CD4-positive, alpha-beta T cell (primary cell): Measurements from ENCODE around the gene ARL4D. TPM values are rescaled to one million over a fixed set of nuclear protein-coding genes. Genes with fewer than 3 reads are reported as not detected.

Source experiments
- ATAC-seq: fragments of 200-7000 bp; cut with Tn5 transposase; one replicate; pipeline ENCODE4 v1.10.0; 2022; ENCODE audit warnings: mild to moderate bottlenecking; ENCODE audit not compliant: poor library complexity
- CTCF ChIA-PET: fragments of 350-600 bp; sonication (Branson Sonifier 250); formaldehyde crosslinking; loops from one replicate; lab custom pipeline; 2021; ENCODE audit warnings: antibody characterized with exemption, inconsistent platforms; lab: Charles Lee
- POLR2A ChIA-PET: fragments of 350-600 bp; sonication (Branson Sonifier 250); formaldehyde crosslinking; loops from one replicate; lab custom pipeline; 2021; ENCODE audit warnings: antibody characterized with exemption, inconsistent platforms; lab: Charles Lee
- DNase-seq, 14 experiments: peaks; one replicate each; pipeline ENCODE4 v3.0.0-alpha.2; 2013 to 2020; ENCODE audit warnings: mixed read lengths in 2 of 14
- H3K27ac ChIP-seq, 2 donors: one replicate each; pipeline versions ENCODE4 v1.5.1 to v1.7.0; 2013; ENCODE audit warnings: low read length in 2 of 2, low read depth in 1 of 2, mild to moderate bottlenecking in 1 of 2
- H3K27me3 ChIP-seq, 2 experiments: 1 replicate in 1 of 2; 2 replicates in 1 of 2; pipeline versions ENCODE4 v1.6.1 to v1.7.0; 2013; ENCODE audit warnings: low read length in 2 of 2, control low read depth in 1 of 2, mild to moderate bottlenecking in 1 of 2, moderate library complexity in 1 of 2; ENCODE audit not compliant: insufficient read depth in 2 of 2, control insufficient read depth in 1 of 2
- H3K36me3 ChIP-seq: one replicate; pipeline ENCODE4 v1.6.1; 2013; ENCODE audit warnings: low read length, control low read depth; ENCODE audit not compliant: insufficient read depth
- H3K4me1 ChIP-seq: one replicate; pipeline ENCODE4 v1.6.1; 2013; ENCODE audit warnings: low read length, control low read depth; ENCODE audit not compliant: insufficient read depth
- H3K4me3 ChIP-seq: one replicate; pipeline ENCODE4 v1.5.1; 2013; ENCODE audit warnings: mild to moderate bottlenecking, low read length, moderate library complexity
- H3K9me3 ChIP-seq, 2 experiments: 1 replicate in 1 of 2; 2 replicates in 1 of 2; pipeline versions ENCODE4 v1.6.1 to v1.7.0; 2013; ENCODE audit warnings: low read length in 2 of 2, mild to moderate bottlenecking in 2 of 2, control low read depth in 1 of 2, moderate library complexity in 1 of 2; ENCODE audit not compliant: control insufficient read depth in 1 of 2, insufficient read depth in 1 of 2
- H3K27ac Mint-ChIP-seq: one replicate; pipeline ENCODE4 v1.8.0; 2020; ENCODE audit warnings: mixed read lengths
- H3K27me3 Mint-ChIP-seq: one replicate; pipeline ENCODE4 v1.8.0; 2021; ENCODE audit warnings: mixed read lengths
- H3K36me3 Mint-ChIP-seq: one replicate; pipeline ENCODE4 v1.8.0; 2021; ENCODE audit warnings: low read depth, mixed read lengths
- H3K4me1 Mint-ChIP-seq: one replicate; pipeline ENCODE4 v1.8.0; 2021; ENCODE audit warnings: low read depth, mixed read lengths
- H3K4me3 Mint-ChIP-seq: one replicate; pipeline ENCODE4 v1.8.0; 2020; ENCODE audit warnings: mild to moderate bottlenecking, mixed read lengths
- H3K9me3 Mint-ChIP-seq: one replicate; pipeline ENCODE4 v1.8.0; 2020; ENCODE audit warnings: mixed read lengths
- CTCF ChIP-seq: fragments of 200-600 bp; IDR thresholded peaks from one replicate; pipeline ENCODE4 v1.8.0; 2022; ENCODE audit warnings: antibody characterized with exemption, mild to moderate bottlenecking
- intact Hi-C, 2 experiments: fragments of 100-400 bp; cut with DNase I in 1 of 2; cut with micrococcal nuclease in 1 of 2; formaldehyde crosslinking; loops; one replicate each; pipeline versions ENCODE4 v1.15.1 to v1.9.0; 2023 to 2025; cut with DNase I, micrococcal nuclease
- total RNA-seq, 174 experiments: library from RNA in 2 of 174; stranded (reverse) in 2 of 174; gene quantifications; one replicate each; pipeline ENCODE4 v1.2.3 and lab custom pipeline; 2021 to 2026

The ARL4D gene
- total RNA-seq, 2 experiments from 2014 or later, result 2.4 to 2.9 TPM

GRCh38 chr17:43381204-43381603, 17.6 kb upstream of the ARL4D start:
- Mint-ChIP-seq H3K27me3 (no peaks in the 10 kb centered on the region), H3K9me3 (no peaks in the 10 kb centered on the region), H3K4me3 (no peak overlapping the region), H3K4me1 (peaks cover 5% of the 10 kb centered on the region), H3K36me3 (no peaks in the 10 kb centered on the region), H3K27ac (no peak overlapping the region)
- intact Hi-C loops, result no loop called here
- no peak overlapping the region for H3K27ac ChIP-seq
- ChIA-PET POLR2A (interaction anchor here (3.6 kb wide), 1 partner anchor 13 kb away, joined by 29 read pairs; no protein-coding TSS in a partner anchor), CTCF (no interaction called here)
- peaks cover 13 to 26% of the 10 kb centered on the region in 2 experiments for H3K9me3 ChIP-seq
- H3K27me3 ChIP-seq, result no peaks in the 10 kb centered on the region
- no peak overlapping the region for H3K4me3 ChIP-seq
- H3K36me3 ChIP-seq, result no peaks in the 10 kb centered on the region
- no peaks in the 10 kb centered on the region for H3K4me1 ChIP-seq
- no peak for TF ChIP-seq CTCF
- DNase-seq, result no peak
- ATAC-seq, result no peak

DNA sequence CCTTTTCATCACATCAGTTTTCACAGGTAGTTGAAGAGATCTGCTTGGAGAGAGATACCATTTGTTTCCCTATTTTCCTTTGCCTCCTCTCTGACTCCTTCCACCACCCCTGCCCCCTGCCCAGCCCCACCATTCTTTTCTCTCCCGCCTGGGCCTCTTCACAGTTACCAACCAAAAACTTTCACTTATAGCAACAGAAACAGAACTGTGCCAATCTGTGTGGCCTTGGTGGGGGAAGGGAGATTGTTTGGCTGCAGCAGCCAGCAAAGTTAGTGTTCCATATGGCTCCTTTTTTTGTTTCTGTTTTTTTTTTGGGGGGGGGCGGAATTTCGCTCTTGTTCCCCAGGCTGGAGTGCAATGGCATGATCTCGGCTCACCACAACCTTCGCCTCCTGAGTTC, 17.2 kb upstream of the ARL4D start:
- Histone ChIP-seq H3K4me3 (no peak overlapping the region), H3K9me3 (peaks cover 13 to 26% of the 10 kb centered on the region in 2 experiments), H3K27ac (no peak overlapping the region), H3K36me3 (no peaks in the 10 kb centered on the region), H3K27me3 (no peaks in the 10 kb centered on the region), H3K4me1 (no peaks in the 10 kb centered on the region)
- intact Hi-C loops, result no loop called here
- ATAC-seq (no peak), DNase-seq (no peak)
- ChIA-PET CTCF (no interaction called here), POLR2A (no interaction called here)
- Mint-ChIP-seq H3K9me3 (no peaks in the 10 kb centered on the region), H3K27me3 (no peaks in the 10 kb centered on the region), H3K27ac (no peak overlapping the region), H3K36me3 (no peaks in the 10 kb centered on the region), H3K4me3 (no peak overlapping the region), H3K4me1 (peaks cover 5% of the 10 kb centered on the region)
- no peak for TF ChIP-seq CTCF

DNA sequence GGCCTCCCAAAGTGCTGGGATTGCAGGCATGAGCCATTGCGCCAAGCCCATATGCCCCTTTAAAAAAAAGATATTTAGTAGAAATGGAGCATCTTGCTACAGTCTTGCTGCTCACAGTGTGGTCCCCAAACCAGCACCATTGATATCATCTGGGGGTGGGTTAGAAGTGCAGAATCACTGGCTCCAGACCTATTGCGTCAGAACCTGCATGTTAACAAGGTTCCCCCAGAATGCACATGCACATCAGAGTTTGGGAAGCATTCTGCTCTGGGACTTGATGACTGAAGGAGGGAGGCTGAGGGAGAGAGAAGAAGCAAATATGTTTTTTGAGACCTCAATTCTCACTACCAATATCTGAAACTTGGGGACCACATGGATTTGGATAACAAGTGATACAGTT, 16.0 kb upstream of the ARL4D start:
- TF ChIP-seq CTCF, result no peak
- ChIA-PET POLR2A (no interaction called here), CTCF (no interaction called here)

More for the DNA sequence above, 16.0 kb upstream of the ARL4D start:
- Mint-ChIP-seq H3K4me3 (no peak overlapping the region), H3K36me3 (no peaks in the 10 kb centered on the region), H3K4me1 (peaks cover 12% of the 10 kb centered on the region), H3K27ac (no peak overlapping the region), H3K27me3 (no peaks in the 10 kb centered on the region), H3K9me3 (no peaks in the 10 kb centered on the region)
- Histone ChIP-seq H3K9me3 (peaks cover 13 to 26% of the 10 kb centered on the region in 2 experiments), H3K4me1 (peaks cover 9% of the 10 kb centered on the region), H3K27ac (no peak overlapping the region), H3K36me3 (no peaks in the 10 kb centered on the region), H3K4me3 (no peak overlapping the region), H3K27me3 (no peaks in the 10 kb centered on the region)
- intact Hi-C loops, result no loop called here
- DNase-seq (no peak), ATAC-seq (no peak)
